Measurements from ENCODE around the gene WDR90.

WDR90 gene

GRCh38 chr16:640614-641013 lies 8.6 kb upstream of the WDR90 start:
- FAIRE-seq: no peak

GRCh38 chr16:641326-642188 lies 7.6 kb upstream of the WDR90 start, which contains the start of gene MCRIP2:
Gene MCRIP2 (plus strand): TSS chr16:641828. CDS start chr16:641992, 164 bp downstream.
- FAIRE-seq: no peak

GRCh38 chr16:642189-643049 lies 6.7 kb upstream of the WDR90 start:
- no peak for FAIRE-seq

- FAIRE-seq: no peak
Observed at GRCh38 chr16:643050-643368, 6.2 kb upstream of the WDR90 start.

GRCh38 chr16:644556-644955 lies 4.6 kb upstream of the WDR90 start:
- FAIRE-seq: no peak

GRCh38 chr16:645852-646678 lies 3.1 kb upstream of the WDR90 start:
- FAIRE-seq: no peak

GRCh38 chr16:646679-647172 lies 2.4 kb upstream of the WDR90 start:
- FAIRE-seq: no peak

- FAIRE-seq: no peak
Observed at GRCh38 chr16:647173-647902, 1.8 kb upstream of the WDR90 start.

- no peak for FAIRE-seq
Observed at GRCh38 chr16:648071-648780, 939 bp upstream of the WDR90 start.

GRCh38 chr16:649631-650030 lies 466 bp downstream of the WDR90 start:
- no peak for FAIRE-seq

- no peak for FAIRE-seq
Observed at GRCh38 chr16:651844-652243, 2.7 kb downstream of the WDR90 start.

GRCh38 chr16:652454-653305 lies 3.5 kb downstream of the WDR90 start:
- no peak for FAIRE-seq

- FAIRE-seq: no peak
Observed at GRCh38 chr16:654034-654433, 4.9 kb downstream of the WDR90 start.

- no peak for FAIRE-seq
Observed at GRCh38 chr16:657487-657886, 8.3 kb downstream of the WDR90 start.

- FAIRE-seq: no peak
Observed at GRCh38 chr16:658679-659571, 9.8 kb downstream of the WDR90 start.

GRCh38 chr16:659618-660017 lies 10.5 kb downstream of the WDR90 start:
- FAIRE-seq: no peak

- FAIRE-seq: no peak
Observed at GRCh38 chr16:660132-660458, 10.9 kb downstream of the WDR90 start.

- no peak for FAIRE-seq
Observed at GRCh38 chr16:660459-661183, 11.5 kb downstream of the WDR90 start.

Measured in islet of Langerhans (tissue), 1 donor.